Midbrain (tissue), 1 donor: Measurements from ENCODE around the gene SLC22A23.

ENCODE experiments used
- DNase-seq: peaks from one replicate; lab custom pipeline; 2025; lab: John Stamatoyannopoulos, UW

Gene SLC22A23

GRCh38 chr6:3283241-3283640 is 173.6 kb downstream of the SLC22A23 start:
- DNase-seq: no peak

GRCh38 chr6:3282476-3283236 is 174.2 kb downstream of the SLC22A23 start:
- no peak for DNase-seq

GRCh38 chr6:3281631-3282475 is 175.0 kb downstream of the SLC22A23 start:
- DNase-seq: peak; percentile 22

- DNase-seq: no peak
Measured at GRCh38 chr6:3280866-3281465, 175.9 kb downstream of the SLC22A23 start.

GRCh38 chr6:3280091-3280490 is 176.8 kb downstream of the SLC22A23 start:
- no peak for DNase-seq

GRCh38 chr6:3278691-3279090 is 178.2 kb downstream of the SLC22A23 start:
- DNase-seq: no peak

- no peak for DNase-seq
Measured at GRCh38 chr6:3277851-3278416, 178.9 kb downstream of the SLC22A23 start.

- DNase-seq: no peak
Measured at GRCh38 chr6:3277251-3277650, 179.6 kb downstream of the SLC22A23 start.

GRCh38 chr6:3276174-3277167 is 180.4 kb downstream of the SLC22A23 start:
- DNase-seq: no peak

GRCh38 chr6:3273707-3274521 is 182.9 kb downstream of the SLC22A23 start:
- no peak for DNase-seq

GRCh38 chr6:3272911-3273547 is 183.8 kb downstream of the SLC22A23 start:
- no peak for DNase-seq

GRCh38 chr6:3271756-3272155 is 185.1 kb downstream of the SLC22A23 start:
- DNase-seq: no peak

GRCh38 chr6:3270258-3270657 is 186.6 kb downstream of the SLC22A23 start:
- no peak for DNase-seq

- no peak for DNase-seq
Measured at GRCh38 chr6:3269281-3269975, 187.4 kb downstream of the SLC22A23 start.

GRCh38 chr6:3268680-3269079 is 188.2 kb downstream of the SLC22A23 start:
- no peak for DNase-seq

- DNase-seq: no peak
Measured at GRCh38 chr6:3267162-3267561, 189.7 kb downstream of the SLC22A23 start.

GRCh38 chr6:3266170-3266569 is 190.7 kb downstream of the SLC22A23 start:
- DNase-seq: no peak

- no peak for DNase-seq
Measured at GRCh38 chr6:3265671-3266070, 191.2 kb downstream of the SLC22A23 start.

GRCh38 chr6:3264356-3264755 is 192.5 kb downstream of the SLC22A23 start:
- no peak for DNase-seq
